Large intestine (tissue), 3 donors: ENCODE measurements around the gene FOXO1. TPM values are rescaled to one million over a fixed set of nuclear protein-coding genes. Genes with fewer than 3 reads are reported as not detected.

Experiments used
- DNase-seq, 2 donors: peaks; one replicate each; pipeline versions ENCODE4 v3.0.0 to v3.0.0-alpha.2; 2013
- H3K27ac ChIP-seq: one replicate; pipeline ENCODE4 v1.5.1; 2013; ENCODE audit warnings: low read length
- H3K27me3 ChIP-seq: 2 replicates; pipeline ENCODE4 v1.6.1; 2013; ENCODE audit warnings: low read length; ENCODE audit not compliant: control insufficient read depth, insufficient read depth
- H3K36me3 ChIP-seq: 2 replicates; pipeline ENCODE4 v1.6.1; 2013; ENCODE audit warnings: low read length; ENCODE audit not compliant: control insufficient read depth, insufficient read depth
- H3K4me1 ChIP-seq: one replicate; pipeline ENCODE4 v1.6.1; 2013; ENCODE audit warnings: low read length; ENCODE audit not compliant: control insufficient read depth, insufficient read depth
- H3K4me3 ChIP-seq: one replicate; pipeline ENCODE4 v1.5.1; 2013; ENCODE audit warnings: low read length
- H3K9me3 ChIP-seq: one replicate; pipeline ENCODE4 v1.6.1; 2013; ENCODE audit warnings: mild to moderate bottlenecking, low read depth, low read length, moderate library complexity; ENCODE audit not compliant: control insufficient read depth
- WGBS: methylation state at CpG from one replicate; pipeline ENCODE4 v1.1.5; 2013; ENCODE audit warnings: low lambda C conversion rate; ENCODE audit not compliant: insufficient coverage; 5-methylcytosine and 5-hydroxymethylcytosine counted together
- polyA plus RNA-seq: library from polyadenylated mRNA; unstranded; fragments of 120-200 nt; gene quantifications from one replicate; pipeline ENCODE4 v1.2.1, GENCODE V29; 2013

Gene FOXO1
- polyA plus RNA-seq, 1 donor, result 11.2 TPM

DNA sequence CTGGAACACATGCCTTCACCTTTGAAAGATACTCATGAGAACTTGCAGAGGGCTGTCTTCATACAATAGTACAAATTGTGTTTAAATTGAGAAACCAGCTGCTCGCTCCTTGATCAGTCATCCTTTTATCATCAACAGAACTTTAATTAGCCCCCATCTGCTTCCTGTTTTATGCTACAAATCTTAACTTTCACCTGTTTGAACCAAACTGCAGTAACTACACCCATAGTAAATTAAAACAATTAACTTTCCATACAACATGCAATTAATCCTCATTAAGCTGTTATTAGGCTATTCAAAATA, 85.2 kb downstream of the FOXO1 start:
- no peak for DNase-seq
- no peaks in the 10 kb centered on the region for H3K36me3 ChIP-seq
- no peaks in the 10 kb centered on the region for H3K4me1 ChIP-seq
- H3K9me3 ChIP-seq, result no peaks in the 10 kb centered on the region
- no peak overlapping the region for H3K4me3 ChIP-seq
- 78% methylated on average over 1 of the region's 1 CpG for WGBS
- H3K27me3 ChIP-seq, result no peaks in the 10 kb centered on the region
- no peak overlapping the region for H3K27ac ChIP-seq

DNA sequence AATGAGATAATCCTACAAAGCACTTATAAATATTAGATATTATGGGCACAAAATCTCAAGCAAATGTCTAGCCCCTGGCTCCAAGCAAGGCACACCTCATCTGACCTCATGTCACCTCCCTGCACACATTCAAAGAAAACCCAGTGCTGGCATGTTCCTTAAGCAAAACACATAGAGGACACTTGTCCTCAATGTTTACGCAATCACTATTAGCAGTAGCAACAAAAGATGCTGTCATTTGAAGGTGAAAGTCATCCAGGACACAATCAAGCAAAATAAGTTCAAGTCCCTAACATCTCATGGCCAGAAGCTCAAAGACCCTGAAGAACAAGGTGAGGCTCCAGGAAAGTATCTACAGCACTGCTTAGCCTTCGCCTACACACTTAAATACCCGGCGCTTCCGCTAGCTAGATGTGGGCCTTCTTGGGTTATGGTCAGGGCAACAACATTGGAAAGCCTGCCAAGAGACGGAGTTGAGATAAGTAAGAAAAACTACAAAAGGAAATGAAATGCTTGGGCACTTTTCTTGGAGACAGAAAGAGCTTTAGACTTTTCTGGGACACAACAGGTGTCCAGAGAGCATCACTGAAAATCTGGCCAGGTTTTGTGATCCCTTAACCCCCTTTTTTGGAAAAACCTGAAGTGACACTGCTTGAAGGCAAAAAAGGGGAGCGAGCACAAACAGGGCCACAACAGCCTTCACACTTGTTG, 85.7 kb downstream of the FOXO1 start:
- WGBS, result 100% methylated on average over 1 of the region's 7 CpGs
- H3K4me3 ChIP-seq, result no peak overlapping the region
- DNase-seq, result no peak
- H3K27ac ChIP-seq, result no peak overlapping the region
- no peaks in the 10 kb centered on the region for H3K36me3 ChIP-seq
- H3K4me1 ChIP-seq, result no peaks in the 10 kb centered on the region
- no peaks in the 10 kb centered on the region for H3K27me3 ChIP-seq
- no peaks in the 10 kb centered on the region for H3K9me3 ChIP-seq

DNA sequence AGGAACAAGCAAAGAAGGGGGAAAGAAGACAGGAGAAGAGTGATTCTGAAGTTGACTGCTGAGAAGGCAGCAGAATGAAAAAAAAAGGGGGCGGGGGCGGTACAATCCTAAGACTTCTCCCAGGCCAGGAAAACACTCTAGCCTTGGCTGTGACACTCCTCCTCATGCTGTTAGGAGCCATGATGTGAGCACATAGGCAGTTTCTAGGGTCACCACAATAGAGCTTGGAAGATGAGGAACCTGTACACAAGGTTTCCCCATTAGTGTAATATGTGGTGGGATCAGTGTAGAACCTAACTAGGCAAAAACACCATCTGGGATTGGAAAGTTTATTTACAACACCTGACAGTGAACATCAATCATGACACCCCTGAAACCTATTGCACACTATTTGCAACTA, 86.9 kb downstream of the FOXO1 start:
- Histone ChIP-seq H3K36me3 (no peaks in the 10 kb centered on the region), H3K27me3 (no peaks in the 10 kb centered on the region), H3K9me3 (no peaks in the 10 kb centered on the region), H3K4me3 (no peak overlapping the region), H3K27ac (no peak overlapping the region), H3K4me1 (no peaks in the 10 kb centered on the region)
- DNase-seq, result no peak
- no CpG with 5 or more reads among the region's 2 CpGs for WGBS

DNA sequence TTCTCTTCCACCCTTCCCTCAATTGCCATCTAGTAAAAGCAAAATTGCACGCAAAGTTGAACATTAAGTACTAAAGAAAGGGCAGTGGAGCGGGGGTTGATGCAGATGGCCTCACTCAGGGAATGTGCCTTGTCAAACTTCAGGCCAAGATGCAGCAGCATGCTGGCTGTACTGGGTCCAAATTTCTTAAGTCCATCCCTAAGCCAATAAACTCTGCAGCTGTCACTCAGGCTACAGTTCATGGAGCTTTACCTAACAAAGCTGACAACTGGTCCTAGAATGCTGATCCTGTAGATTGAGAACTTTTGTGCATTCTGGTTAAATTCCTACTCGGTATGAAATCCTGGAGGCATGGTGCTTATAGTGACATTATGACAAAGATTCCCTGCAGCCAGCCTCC, 88.4 kb downstream of the FOXO1 start:
- Histone ChIP-seq H3K9me3 (no peaks in the 10 kb centered on the region), H3K4me3 (no peak overlapping the region), H3K36me3 (no peaks in the 10 kb centered on the region), H3K27ac (no peak overlapping the region), H3K4me1 (no peaks in the 10 kb centered on the region), H3K27me3 (no peaks in the 10 kb centered on the region)
- DNase-seq, result no peak
- WGBS, result no CpG with 5 or more reads among the region's 3 CpGs

DNA sequence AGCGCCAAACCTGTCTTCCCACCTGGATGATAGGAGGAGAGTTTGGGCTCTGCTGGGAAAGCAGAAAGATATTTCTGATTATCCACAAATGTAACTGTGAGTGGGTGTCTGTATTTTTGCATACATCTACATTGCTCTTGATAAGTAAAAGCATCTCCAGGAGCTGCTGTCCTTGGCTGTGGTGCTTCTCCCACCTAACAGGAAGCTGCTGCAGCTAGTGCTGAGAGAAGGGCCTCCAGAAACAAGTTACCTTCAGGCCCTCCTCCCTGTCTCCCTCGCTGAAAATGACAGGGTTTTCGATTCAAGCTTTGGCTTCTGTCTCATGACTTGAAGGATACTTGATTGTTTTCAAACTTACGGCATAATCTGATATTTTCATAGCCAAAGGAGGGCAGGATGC, 90.1 kb downstream of the FOXO1 start:
- Histone ChIP-seq H3K27me3 (no peaks in the 10 kb centered on the region), H3K4me1 (no peaks in the 10 kb centered on the region)
- WGBS, result 100% methylated on average over 1 of the region's 4 CpGs

DNA sequence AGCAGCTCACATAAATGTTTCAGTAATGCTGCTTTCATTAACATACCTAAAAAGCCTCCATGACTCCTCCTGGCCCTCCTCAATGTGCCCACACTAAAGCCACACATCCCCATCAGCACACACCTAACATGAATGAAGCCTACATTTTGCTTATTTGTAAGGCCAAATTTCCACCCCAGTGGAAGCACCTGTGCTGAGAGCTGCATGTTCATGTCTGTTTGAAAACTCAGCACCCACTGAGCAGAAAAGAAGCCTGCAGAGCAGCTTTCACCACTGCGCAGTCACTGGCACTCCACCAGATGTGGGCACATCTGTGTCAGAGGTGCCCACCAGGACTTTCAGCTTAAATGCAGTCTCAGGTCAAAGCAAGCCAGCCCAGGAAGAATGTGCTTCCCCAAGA, 93.5 kb downstream of the FOXO1 start:
- no peaks in the 10 kb centered on the region for H3K9me3 ChIP-seq
- no peak overlapping the region for H3K4me3 ChIP-seq
- no CpG with 5 or more reads among the region's 1 CpG for whole genome bisulfite sequencing
- H3K4me1 ChIP-seq, result peaks cover 13% of the 10 kb centered on the region
- DNase-seq, result no peak
- no peaks in the 10 kb centered on the region for H3K36me3 ChIP-seq
- H3K27ac ChIP-seq, result no peak overlapping the region
- no peaks in the 10 kb centered on the region for H3K27me3 ChIP-seq

More for the DNA sequence above, 90.1 kb downstream of the FOXO1 start:
- Histone ChIP-seq H3K27ac (no peak overlapping the region), H3K4me3 (no peak overlapping the region), H3K36me3 (no peaks in the 10 kb centered on the region), H3K9me3 (no peaks in the 10 kb centered on the region)
- DNase-seq, result no peak

DNA sequence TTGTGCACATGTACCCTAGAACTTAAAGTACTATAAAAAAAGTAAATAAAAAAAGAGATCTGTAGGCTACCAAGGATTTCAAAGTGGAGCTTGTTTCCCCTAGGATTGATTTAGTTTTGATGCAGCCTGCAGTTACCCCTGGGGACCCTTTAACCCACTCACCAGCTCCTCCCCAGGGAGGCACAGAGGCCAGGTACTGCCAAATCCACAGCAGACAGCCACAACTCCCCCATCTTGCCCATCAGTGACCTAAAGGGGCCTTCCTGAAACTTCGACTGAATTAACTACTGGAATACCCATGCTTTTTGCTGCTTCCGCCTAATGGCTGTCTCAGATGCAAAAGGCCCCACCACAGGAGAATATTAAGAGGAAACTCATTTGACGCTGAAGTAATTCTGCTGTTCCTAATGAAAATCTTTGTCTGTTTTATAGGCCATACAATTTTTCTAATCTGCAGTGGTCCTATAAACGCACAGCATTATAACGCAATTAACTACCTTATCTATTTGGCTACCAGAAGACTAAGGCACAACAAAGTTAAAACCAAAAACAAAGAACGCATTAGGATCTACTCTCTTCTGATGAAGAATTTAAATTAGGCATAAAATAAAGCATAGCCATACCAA, 95.0 kb downstream of the FOXO1 start:
- no peaks in the 10 kb centered on the region for H3K9me3 ChIP-seq
- H3K36me3 ChIP-seq, result no peaks in the 10 kb centered on the region
- H3K4me1 ChIP-seq, result peaks cover 15% of the 10 kb centered on the region
- DNase-seq, result no peak
- no peak overlapping the region for H3K27ac ChIP-seq
- WGBS, result 100% methylated on average over 3 of the region's 6 CpGs
- no peaks in the 10 kb centered on the region for H3K27me3 ChIP-seq
- no peak overlapping the region for H3K4me3 ChIP-seq

DNA sequence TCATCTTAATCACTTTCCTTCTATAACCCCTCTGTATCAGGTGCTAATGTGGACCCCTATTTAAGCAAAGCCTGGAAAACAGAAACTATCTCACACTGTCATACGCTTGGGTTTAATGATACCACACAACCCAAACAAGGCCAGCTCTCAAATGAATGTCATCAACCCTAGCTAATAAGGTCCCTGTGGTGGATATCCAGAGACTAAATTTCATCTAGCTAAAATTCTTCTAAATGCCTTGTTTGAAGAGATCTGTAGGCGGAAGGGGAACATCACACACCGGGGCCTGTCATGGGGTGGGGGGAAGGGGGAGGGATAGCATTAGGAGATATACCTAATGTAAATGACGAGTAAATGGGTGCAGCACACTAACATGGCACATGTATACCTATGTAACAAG, 95.5 kb downstream of the FOXO1 start:
- no CpG with 5 or more reads among the region's 4 CpGs for WGBS

DNA sequence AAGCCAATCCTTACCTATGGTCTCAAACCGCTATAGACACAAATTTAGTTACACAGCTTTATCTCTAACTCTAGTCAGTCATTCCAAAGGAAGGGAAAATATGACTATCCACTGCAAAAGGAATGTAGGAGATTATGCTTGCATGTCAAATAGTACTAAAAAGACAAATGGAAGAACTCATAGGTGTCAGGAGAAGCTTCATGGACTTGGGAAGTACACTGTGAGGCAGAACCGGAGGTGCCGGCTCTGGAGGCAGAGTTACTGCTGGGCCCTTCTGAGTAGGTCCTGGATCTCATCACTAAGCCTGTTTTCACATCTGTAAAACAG, 97.5 kb downstream of the FOXO1 start:
- no CpG with 5 or more reads among the region's 3 CpGs for WGBS
- H3K4me1 ChIP-seq, result peaks cover 18% of the 10 kb centered on the region
- no peaks in the 10 kb centered on the region for H3K36me3 ChIP-seq
- no peaks in the 10 kb centered on the region for H3K9me3 ChIP-seq
- H3K4me3 ChIP-seq, result no peak overlapping the region
- H3K27me3 ChIP-seq, result no peaks in the 10 kb centered on the region
- H3K27ac ChIP-seq, result peak overlapping the region; percentile 23
- DNase-seq, result no peak

More for the DNA sequence above, 95.5 kb downstream of the FOXO1 start:
- DNase-seq, result no peak
- Histone ChIP-seq H3K4me1 (peaks cover 15% of the 10 kb centered on the region), H3K36me3 (no peaks in the 10 kb centered on the region), H3K9me3 (no peaks in the 10 kb centered on the region), H3K4me3 (no peak overlapping the region), H3K27ac (no peak overlapping the region), H3K27me3 (no peaks in the 10 kb centered on the region)

DNA sequence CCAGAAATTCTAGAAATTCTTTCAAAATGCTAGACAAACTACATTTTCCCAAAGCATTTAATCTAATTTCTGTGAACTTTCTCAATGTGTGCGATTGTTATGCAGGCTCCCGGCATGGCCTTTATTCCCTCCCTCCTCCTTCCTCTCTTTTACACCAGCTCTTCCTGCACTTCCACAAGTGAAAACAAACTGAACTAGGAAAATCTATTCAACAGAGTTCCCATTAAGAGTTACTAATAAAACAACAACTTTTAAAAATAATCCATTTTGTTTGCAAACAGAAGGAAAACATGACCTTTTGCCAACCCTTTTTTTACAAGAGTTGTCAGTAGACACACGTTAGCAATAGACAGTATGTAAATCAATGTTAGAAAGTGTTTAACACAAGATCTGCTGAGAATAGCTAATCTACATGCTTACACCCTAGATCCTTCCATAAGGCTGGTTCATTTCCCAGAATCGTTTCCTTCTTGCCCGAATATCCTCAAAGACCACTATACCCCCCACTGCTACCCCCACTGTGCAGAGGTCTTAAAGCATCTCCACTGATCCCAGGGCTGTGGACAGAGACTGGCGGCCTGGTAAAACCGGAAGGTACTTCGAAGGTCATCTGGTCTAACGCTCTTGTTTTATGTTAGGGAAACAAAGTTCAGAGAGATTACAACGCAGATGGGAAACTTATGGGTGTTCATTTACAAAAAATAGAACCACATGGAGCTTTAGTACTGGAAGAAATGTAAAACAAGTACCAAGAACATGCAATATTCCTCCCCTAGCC, 98.0 kb downstream of the FOXO1 start:
- 61% methylated on average over 4 of the region's 10 CpGs for WGBS

More for the DNA sequence above, 98.0 kb downstream of the FOXO1 start:
- Histone ChIP-seq H3K36me3 (no peaks in the 10 kb centered on the region), H3K4me3 (no peak overlapping the region), H3K4me1 (peaks cover 24% of the 10 kb centered on the region), H3K27me3 (no peaks in the 10 kb centered on the region), H3K27ac (peak overlapping the region; percentile 23), H3K9me3 (no peaks in the 10 kb centered on the region)
- peak; percentile 19 to 77 for DNase-seq
